Measurements from ENCODE around the gene OSM.

DNA sequence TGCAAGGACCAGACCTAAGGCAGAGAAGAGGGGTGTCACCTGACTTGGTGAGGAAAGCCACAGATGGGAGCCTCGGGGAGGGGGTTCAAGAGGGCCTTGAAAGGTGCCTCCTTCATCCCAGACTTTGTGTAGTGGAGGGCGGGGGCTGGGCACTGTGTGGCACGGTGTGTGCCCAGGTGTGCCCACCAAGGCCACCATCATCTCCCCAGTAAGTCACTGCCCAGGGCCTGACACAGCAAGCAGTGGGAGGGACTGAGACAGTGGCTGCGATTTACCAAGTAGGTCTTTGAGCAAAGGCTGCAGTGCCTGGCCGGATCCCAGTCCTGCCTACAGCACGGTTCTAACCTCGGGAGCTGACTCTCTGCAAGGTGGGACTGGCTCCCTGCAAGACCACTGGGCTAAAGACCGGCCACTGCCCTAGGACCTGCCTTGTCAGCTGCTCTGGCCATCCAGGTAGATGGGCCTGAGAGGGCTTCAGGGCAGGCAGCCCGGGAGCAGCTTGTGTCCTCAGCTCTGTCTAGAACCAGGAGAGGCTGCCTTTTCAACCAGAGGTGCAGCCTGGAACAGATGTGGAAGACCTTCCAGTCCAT, 1.4 kb downstream of the OSM start:
- TF ChIP-seq POLR2A (IDR thresholded peaks at IDR 0.05; ENCODE audit: low read depth) (no peak), POLR2AphosphoS5 (IDR thresholded peaks at IDR 0.05) (no peak), EP300 (IDR thresholded peaks at IDR 0.05) (no peak)
- TF ChIP-seq, protein P1, sequence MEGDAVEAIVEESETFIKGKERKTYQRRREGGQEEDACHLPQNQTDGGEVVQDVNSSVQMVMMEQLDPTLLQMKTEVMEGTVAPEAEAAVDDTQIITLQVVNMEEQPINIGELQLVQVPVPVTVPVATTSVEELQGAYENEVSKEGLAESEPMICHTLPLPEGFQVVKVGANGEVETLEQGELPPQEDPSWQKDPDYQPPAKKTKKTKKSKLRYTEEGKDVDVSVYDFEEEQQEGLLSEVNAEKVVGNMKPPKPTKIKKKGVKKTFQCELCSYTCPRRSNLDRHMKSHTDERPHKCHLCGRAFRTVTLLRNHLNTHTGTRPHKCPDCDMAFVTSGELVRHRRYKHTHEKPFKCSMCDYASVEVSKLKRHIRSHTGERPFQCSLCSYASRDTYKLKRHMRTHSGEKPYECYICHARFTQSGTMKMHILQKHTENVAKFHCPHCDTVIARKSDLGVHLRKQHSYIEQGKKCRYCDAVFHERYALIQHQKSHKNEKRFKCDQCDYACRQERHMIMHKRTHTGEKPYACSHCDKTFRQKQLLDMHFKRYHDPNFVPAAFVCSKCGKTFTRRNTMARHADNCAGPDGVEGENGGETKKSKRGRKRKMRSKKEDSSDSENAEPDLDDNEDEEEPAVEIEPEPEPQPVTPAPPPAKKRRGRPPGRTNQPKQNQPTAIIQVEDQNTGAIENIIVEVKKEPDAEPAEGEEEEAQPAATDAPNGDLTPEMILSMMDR (IDR thresholded peaks at IDR 0.05), result no peak
